PC-3 (cell line): ENCODE results near the gene SLC12A3. TPM values are rescaled to one million over a fixed set of nuclear protein-coding genes. Genes with fewer than 3 reads are reported as not detected.
"Not testable (repeated sequence)": the region's sequence is repeated elsewhere in the genome, so short reads cannot be mapped to it uniquely, and the experiment has no call there.

ENCODE experiments used
- ATAC-seq: fragments of 200-7000 bp; cut with Tn5 transposase; 2 replicates; pipeline ENCODE4 v1.9.1; 2020; ENCODE audit warnings: mild to moderate bottlenecking, moderate library complexity
- BruUV-seq: library from RNA; stranded (reverse); fragments of 400-500 nt; replicated peaks from 2 replicates; lab custom pipeline; 2021; lab: Mats Ljungman, UMichigan
- CTCF ChIA-PET: fragments of 300-600 bp; sonication (Branson Sonifier 250); formaldehyde crosslinking; loops from one replicate; lab custom pipeline; 2022; ENCODE audit warnings: antibody characterized with exemption; lab: Charles Lee
- POLR2A ChIA-PET: fragments of 300-600 bp; sonication (Branson Sonifier 250); formaldehyde crosslinking; loops from one replicate; lab custom pipeline; 2022; ENCODE audit warnings: antibody characterized with exemption; ENCODE audit not compliant: unreplicated experiment; lab: Charles Lee
- DNase-seq: peaks from one replicate; pipeline ENCODE4 v3.0.0-alpha.2; 2015
- H2AFZ ChIP-seq: fragments of 300-600 bp; sonication (generic); 2 replicates; pipeline ENCODE4 v1.6.0; 2016; ENCODE audit warnings: antibody characterized with exemption, low read length
- H3F3A ChIP-seq: fragments of 300-600 bp; sonication (generic); one replicate; pipeline ENCODE4 v1.6.0; 2017; ENCODE audit warnings: antibody characterized with exemption, low read length, control low read depth, mild to moderate bottlenecking; ENCODE audit not compliant: unreplicated experiment
- H3K27ac ChIP-seq: fragments of 300-600 bp; sonication (generic); 2 replicates; pipeline ENCODE4 v1.5.1; 2016; ENCODE audit warnings: mild to moderate bottlenecking, low read length
- H3K27me3 ChIP-seq: fragments of 300-600 bp; sonication (generic); 2 replicates; pipeline ENCODE4 v1.6.1; 2016; ENCODE audit warnings: low read length, mixed read lengths
- H3K36me3 ChIP-seq: fragments of 300-600 bp; sonication (generic); 2 replicates; pipeline ENCODE4 v1.6.1; 2016; ENCODE audit warnings: low read depth, mixed run types, low read length, mixed read lengths
- H3K4me1 ChIP-seq: fragments of 300-600 bp; sonication (generic); 2 replicates; pipeline ENCODE4 v1.5.1; 2016; ENCODE audit warnings: low read length; ENCODE audit not compliant: insufficient read depth
- H3K4me2 ChIP-seq: fragments of 300-600 bp; sonication (generic); 2 replicates; pipeline ENCODE4 v1.6.0; 2016; ENCODE audit warnings: low read length
- H3K4me3 ChIP-seq: fragments of 300-600 bp; sonication (generic); 2 replicates; pipeline ENCODE4 v1.5.1; 2016; ENCODE audit warnings: mild to moderate bottlenecking, low read length, mixed read lengths
- H3K79me2 ChIP-seq: fragments of 300-600 bp; sonication (generic); 2 replicates; pipeline ENCODE4 v1.6.1; 2017; ENCODE audit warnings: low read length, mixed read lengths
- H3K9ac ChIP-seq: fragments of 300-600 bp; sonication (generic); 2 replicates; pipeline ENCODE4 v1.6.0; 2016; ENCODE audit warnings: mild to moderate bottlenecking, low read length
- H3K9me2 ChIP-seq: fragments of 300-600 bp; sonication (generic); replicated peaks from 2 replicates; pipeline ENCODE4 v1.6.1; 2016; ENCODE audit warnings: mixed run types, low read length, mixed read lengths
- H3K9me3 ChIP-seq: fragments of 300-600 bp; sonication (generic); 2 replicates; pipeline ENCODE4 v1.6.1; 2016; ENCODE audit warnings: low read length, mixed read lengths
- H4K20me1 ChIP-seq: fragments of 300-600 bp; sonication (generic); 2 replicates; pipeline ENCODE4 v1.6.1; 2016; ENCODE audit warnings: low read length, mixed read lengths
- CTCF ChIP-seq: fragments of 300-600 bp; sonication (generic); conservative IDR thresholded peaks from 2 replicates; pipeline ENCODE4 v1.5.1; 2017; ENCODE audit warnings: antibody characterized with exemption, low read depth, mild to moderate bottlenecking, low read length
- EZH2 ChIP-seq: fragments of 300-600 bp; sonication (generic); IDR thresholded peaks from one replicate; pipeline ENCODE4 v1.6.1; 2017; ENCODE audit warnings: antibody characterized with exemption, mild to moderate bottlenecking, low read length; ENCODE audit not compliant: unreplicated experiment
- EZH2phosphoT487 ChIP-seq: fragments of 300-600 bp; sonication (generic); IDR thresholded peaks from 2 replicates; pipeline ENCODE4 v1.6.1; 2018; ENCODE audit warnings: mild to moderate bottlenecking, antibody characterized with exemption, low read length, borderline replicate concordance
- intact Hi-C: fragments of 100-400 bp; cut with micrococcal nuclease; formaldehyde crosslinking; loops from 2 replicates; pipeline ENCODE4 v1.9.0; 2023
- total RNA-seq: library from RNA; depleted of rRNA; stranded (reverse); fragments of >200 nt; gene quantifications from 2 replicates; pipeline ENCODE4 v1.2.3, GENCODE V29; 2014

SLC12A3 gene
- total RNA-seq, 1 experiment from 2014 or later: not detected

GRCh38 chr16:56884026-56884582 is 19.1 kb downstream of the SLC12A3 start:
- Histone ChIP-seq H3K9me2 (no peaks in the 10 kb centered on the region), H3K9me3 (no peaks in the 10 kb centered on the region), H2AFZ (no peak overlapping the region), H3K27ac (no peak overlapping the region), H3K36me3 (no peaks in the 10 kb centered on the region), H3K79me2 (no peaks in the 10 kb centered on the region), H3K4me3 (no peak overlapping the region), H3K4me2 (no peak overlapping the region), H3K9ac (no peak overlapping the region), H3F3A (no peaks in the 10 kb centered on the region), H3K27me3 (no peaks in the 10 kb centered on the region), H3K4me1 (no peaks in the 10 kb centered on the region), H4K20me1 (no peaks in the 10 kb centered on the region)
- intact Hi-C loops: no loop called here
- ATAC-seq: no peak
- ChIA-PET CTCF (no interaction called here), POLR2A (no interaction called here)
- no TSS peak for BruUV-seq
- TF ChIP-seq CTCF (no peak), EZH2 (no peak), EZH2phosphoT487 (no peak)
- DNase-seq: no peak

GRCh38 chr16:56884929-56885328 is 19.9 kb downstream of the SLC12A3 start:
- H3K4me1 ChIP-seq, CTCF ChIA-PET, H3K4me2 ChIP-seq, H3K79me2 ChIP-seq, H3K9me3 ChIP-seq, H3K27ac ChIP-seq, DNase-seq, BruUV-seq, H3K4me3 ChIP-seq, ATAC-seq, H2AFZ ChIP-seq, intact Hi-C loops, H3K9ac ChIP-seq, POLR2A ChIA-PET, H3K36me3 ChIP-seq, H3K27me3 ChIP-seq, H3F3A ChIP-seq, H4K20me1 ChIP-seq, H3K9me2 ChIP-seq: not testable (repeated sequence)

GRCh38 chr16:56885446-56886162 is 20.6 kb downstream of the SLC12A3 start:
- ChIA-PET POLR2A (no interaction called here), CTCF (no interaction called here)
- H3K4me3 ChIP-seq: no peak overlapping the region
- DNase-seq (no peak), ATAC-seq (no peak)
- no TSS peak for BruUV-seq
- H3F3A ChIP-seq: no peaks in the 10 kb centered on the region
- H3K4me2 ChIP-seq: no peak overlapping the region
- no peak overlapping the region for H3K27ac ChIP-seq
- H3K9me2 ChIP-seq: no peaks in the 10 kb centered on the region
- no peaks in the 10 kb centered on the region for H3K36me3 ChIP-seq
- H4K20me1 ChIP-seq: no peaks in the 10 kb centered on the region
- intact Hi-C loops: no loop called here
- no peaks in the 10 kb centered on the region for H3K79me2 ChIP-seq
- no peak overlapping the region for H3K9ac ChIP-seq
- no peak for TF ChIP-seq CTCF
- TF ChIP-seq EZH2: no peak
- H3K9me3 ChIP-seq: no peaks in the 10 kb centered on the region
- H3K4me1 ChIP-seq: no peaks in the 10 kb centered on the region
- no peak overlapping the region for H2AFZ ChIP-seq
- H3K27me3 ChIP-seq: no peaks in the 10 kb centered on the region
